Activated CD4-positive, alpha-beta T cell treated with anti-CD3 and anti-CD28 coated beads for 36 hours (primary cell): ENCODE measurements around the gene INSRR. TPM values are rescaled to one million over a fixed set of nuclear protein-coding genes. Genes with fewer than 3 reads are reported as not detected.

ENCODE experiments used
- ATAC-seq: fragments of 200-7000 bp; cut with Tn5 transposase; one replicate; pipeline ENCODE4 v1.10.0; 2021; ENCODE audit warnings: mild to moderate bottlenecking, moderate library complexity
- CTCF ChIA-PET: fragments of 350-600 bp; sonication (Branson Sonifier 250); formaldehyde crosslinking; loops from one replicate; lab custom pipeline; 2021; ENCODE audit warnings: antibody characterized with exemption; lab: Charles Lee
- POLR2A ChIA-PET: fragments of 350-600 bp; sonication (Branson Sonifier 250); formaldehyde crosslinking; loops from one replicate; lab custom pipeline; 2021; ENCODE audit warnings: antibody characterized with exemption, inconsistent platforms; lab: Charles Lee
- DNase-seq: peaks from one replicate; pipeline ENCODE4 v3.0.0-alpha.2; 2020
- H3K27ac Mint-ChIP-seq: one replicate; pipeline ENCODE4 v1.8.0; 2021; ENCODE audit warnings: mixed read lengths
- H3K27me3 Mint-ChIP-seq: one replicate; pipeline ENCODE4 v1.8.0; 2021; ENCODE audit warnings: mixed read lengths
- H3K36me3 Mint-ChIP-seq: one replicate; pipeline ENCODE4 v1.8.0; 2021; ENCODE audit warnings: low read depth, mixed read lengths
- H3K4me1 Mint-ChIP-seq: one replicate; pipeline ENCODE4 v1.8.0; 2021; ENCODE audit warnings: mixed read lengths
- H3K4me3 Mint-ChIP-seq: one replicate; pipeline ENCODE4 v1.8.0; 2021; ENCODE audit warnings: mild to moderate bottlenecking, moderate library complexity, mixed read lengths
- H3K9me3 Mint-ChIP-seq: one replicate; pipeline ENCODE4 v1.8.0; 2021; ENCODE audit warnings: low read depth, mixed read lengths
- intact Hi-C, 2 experiments: fragments of 100-400 bp; cut with DNase I in 1 of 2; cut with micrococcal nuclease in 1 of 2; formaldehyde crosslinking; loops; one replicate each; pipeline versions ENCODE4 v1.14.2 to v1.15.1; 2022 to 2024; cut with DNase I, micrococcal nuclease
- total RNA-seq, 2 experiments: library from RNA; stranded (reverse); gene quantifications; one replicate each; pipeline ENCODE4 v1.2.3, GENCODE V29; 2021

Gene INSRR
- total RNA-seq, 2 experiments from 2014 or later = 0.14 to 0.18 TPM

DNA sequence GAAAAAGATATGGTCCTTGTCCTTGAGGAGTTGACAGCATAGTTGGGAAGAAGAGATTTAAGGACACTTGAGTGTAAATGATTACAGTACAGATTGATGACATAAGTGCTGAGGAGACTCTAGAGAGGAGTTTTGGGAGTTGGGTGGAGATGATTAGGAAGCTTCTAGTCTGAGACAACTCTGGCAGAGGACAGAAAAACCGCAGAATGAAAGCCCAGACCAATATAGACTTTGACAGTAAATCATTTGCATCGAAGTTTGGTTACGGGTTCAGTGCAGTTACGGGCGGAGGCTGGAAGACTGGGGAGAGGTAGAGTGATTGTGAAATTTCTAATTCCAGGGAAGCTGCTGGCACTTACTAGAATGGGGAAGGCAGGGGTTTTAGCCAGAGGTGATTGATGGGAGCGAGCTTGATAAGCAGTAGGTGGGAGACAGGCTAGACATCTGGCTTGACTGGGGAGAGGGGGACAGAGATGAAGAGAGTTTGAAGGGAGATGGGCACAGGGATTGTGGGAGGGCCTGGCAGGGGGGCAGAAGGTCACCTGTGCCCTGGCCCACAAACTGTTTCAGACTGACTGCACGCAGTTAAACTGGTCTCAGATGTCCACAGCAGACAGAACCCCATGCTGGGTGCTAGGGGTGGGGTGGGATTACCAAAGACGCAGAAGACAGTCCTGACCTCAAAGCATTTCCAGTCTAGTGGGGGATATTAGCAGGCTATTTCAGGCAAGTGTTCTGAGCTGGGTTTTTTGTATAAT is 62.4 kb downstream of the INSRR start:
- intact Hi-C loops = loop anchor here (1.0 to 2.0 kb wide), 4 partner anchors 42 to 130 kb away; partner anchors contain the start of gene NTRK1 (in 2 of the 2)
- no peaks in the 10 kb centered on the region for H3K9me3 Mint-ChIP-seq
- H3K27me3 Mint-ChIP-seq = no peaks in the 10 kb centered on the region
- no peak for ATAC-seq
- CTCF ChIA-PET = interaction anchor here (0.7 to 8.2 kb wide), 18 partner anchors 10 to 136 kb away, joined by 3 to 109 read pairs (median 4); partner anchors contain the start of genes NTRK1 and PEAR1
- no peak overlapping the region for H3K4me3 Mint-ChIP-seq
- DNase-seq = no peak
- POLR2A ChIA-PET = no interaction called here
- H3K36me3 Mint-ChIP-seq = peaks cover 72% of the 10 kb centered on the region
- H3K27ac Mint-ChIP-seq = no peak overlapping the region
- peaks cover 5% of the 10 kb centered on the region for H3K4me1 Mint-ChIP-seq

DNA sequence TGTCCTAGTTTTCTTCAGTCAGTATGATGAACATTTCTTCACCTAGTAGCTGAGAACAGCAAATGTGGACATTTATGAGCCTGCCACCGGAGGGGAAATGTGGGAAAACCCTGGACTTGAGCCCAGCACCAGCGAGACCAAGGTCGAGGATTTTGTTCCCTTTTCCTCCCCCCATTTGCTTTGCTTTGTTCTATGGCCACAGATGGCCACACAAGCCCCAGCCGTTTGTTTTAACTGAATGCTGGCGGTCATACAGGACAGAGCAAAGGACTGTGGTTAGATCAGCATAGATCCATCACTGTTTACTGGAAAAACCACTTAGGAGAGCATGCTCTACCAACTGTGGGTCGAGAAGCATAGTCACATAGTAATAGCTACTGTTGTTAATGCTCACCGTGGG is 63.1 kb downstream of the INSRR start:
- H3K4me1 Mint-ChIP-seq = no peaks in the 10 kb centered on the region
- no peak overlapping the region for H3K4me3 Mint-ChIP-seq
- ChIA-PET CTCF (interaction anchor here (0.9 to 8.2 kb wide), 14 partner anchors 9 to 135 kb away, joined by 3 to 109 read pairs (median 4); partner anchors contain the start of genes NTRK1 and PEAR1), POLR2A (interaction anchor here (0.6 kb wide), 1 partner anchor 21 kb away, joined by 4 read pairs; no protein-coding TSS in a partner anchor)
- H3K27ac Mint-ChIP-seq = no peak overlapping the region
- DNase-seq (no peak), ATAC-seq (no peak)
- peaks cover 69% of the 10 kb centered on the region for H3K36me3 Mint-ChIP-seq
- no peaks in the 10 kb centered on the region for H3K27me3 Mint-ChIP-seq
- H3K9me3 Mint-ChIP-seq = no peaks in the 10 kb centered on the region
- intact Hi-C loops = loop anchor here in 1 of 2 experiments (2.0 kb wide), 2 partner anchors 43 to 131 kb away; no protein-coding TSS in a partner anchor

DNA sequence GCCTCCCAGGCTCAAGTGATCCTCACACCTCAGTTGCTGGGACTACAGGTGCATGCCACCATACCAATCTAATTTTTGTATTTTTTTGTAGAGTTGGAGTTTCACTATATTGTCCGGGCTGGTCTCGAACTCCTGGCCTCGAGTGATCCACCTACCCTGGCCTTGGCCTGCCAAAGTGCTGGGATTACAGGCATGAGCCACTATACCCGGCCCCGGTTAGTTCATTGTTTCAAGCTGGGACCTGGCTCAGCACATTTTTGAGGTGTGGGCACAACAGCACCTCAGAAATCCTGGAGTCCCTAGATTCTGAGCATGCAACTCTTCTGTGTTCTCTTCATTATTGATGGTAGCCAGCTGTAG is 63.6 kb downstream of the INSRR start:
- ChIA-PET POLR2A (interaction anchor here (0.5 to 0.6 kb wide), 2 partner anchors 10 to 20 kb away, joined by 3 to 4 read pairs; no protein-coding TSS in a partner anchor), CTCF (interaction anchor here (0.9 to 8.2 kb wide), 12 partner anchors 9 to 135 kb away, joined by 3 to 109 read pairs (median 9); partner anchors contain the start of genes NTRK1 and PEAR1)
- DNase-seq = no peak
- Mint-ChIP-seq H3K4me1 (no peaks in the 10 kb centered on the region), H3K9me3 (no peaks in the 10 kb centered on the region), H3K36me3 (peaks cover 64% of the 10 kb centered on the region), H3K27me3 (no peaks in the 10 kb centered on the region), H3K4me3 (no peak overlapping the region), H3K27ac (no peak overlapping the region)
- ATAC-seq = no peak
- intact Hi-C loops = no loop called here

DNA sequence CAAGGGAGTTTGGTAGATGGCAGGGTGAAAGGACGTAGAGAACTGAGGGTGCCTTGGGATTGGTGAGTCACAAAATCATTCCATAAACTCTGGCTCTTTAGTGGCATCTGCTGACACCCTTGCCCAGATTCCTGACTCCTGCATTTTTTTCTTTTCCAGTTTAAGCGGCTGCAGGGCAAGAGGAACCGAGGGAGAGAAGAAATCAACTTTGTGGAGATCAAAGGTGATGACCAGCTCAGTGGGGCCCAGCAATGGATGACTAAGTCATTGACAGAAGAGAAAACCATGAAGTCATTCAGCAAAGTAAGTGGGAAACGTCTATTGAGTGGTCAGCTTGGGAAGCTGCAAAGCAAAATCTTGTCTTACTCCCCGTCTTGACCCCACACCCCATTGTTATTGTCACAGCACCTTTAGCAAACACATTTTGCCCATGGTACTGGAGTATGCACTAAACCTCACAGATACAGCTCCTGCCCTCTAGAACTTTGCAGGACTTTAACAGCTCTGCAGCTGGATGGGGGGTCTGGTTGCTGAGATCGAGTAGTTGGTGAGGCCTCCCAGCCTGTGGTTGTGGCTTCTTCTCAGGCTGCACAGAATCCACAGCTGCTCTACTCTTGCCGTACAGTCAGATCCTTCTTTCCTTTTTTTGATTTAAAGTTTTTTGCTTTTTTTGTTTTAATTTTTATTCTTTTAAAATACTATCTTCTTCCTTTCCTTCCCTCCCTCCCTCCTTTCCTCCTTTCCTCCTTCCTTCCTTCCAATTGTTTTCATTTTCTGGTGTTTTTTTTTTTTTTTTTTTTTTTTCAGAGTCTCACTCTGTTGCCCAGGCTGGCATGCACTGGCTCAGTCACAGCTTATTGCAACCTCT is 64.2 kb downstream of the INSRR start:
- ATAC-seq (no peak), DNase-seq (no peak)
- Mint-ChIP-seq H3K36me3 (peaks cover 64% of the 10 kb centered on the region), H3K4me3 (no peak overlapping the region), H3K27ac (no peak overlapping the region), H3K9me3 (no peaks in the 10 kb centered on the region), H3K27me3 (no peaks in the 10 kb centered on the region), H3K4me1 (no peaks in the 10 kb centered on the region)
- ChIA-PET POLR2A (interaction anchor here (0.5 to 0.6 kb wide), 2 partner anchors 11 to 20 kb away, joined by 3 to 4 read pairs; no protein-coding TSS in a partner anchor), CTCF (interaction anchor here (0.9 to 7.9 kb wide), 9 partner anchors 8 to 133 kb away, joined by 3 to 61 read pairs (median 5); partner anchors contain the start of genes NTRK1 and PEAR1)
- intact Hi-C loops = no loop called here

Other genes with a start within 250 kb of the INSRR start
- under 1 TPM in 1 of 2 experiments, not detected in 1; 0.34 TPM for gene HAPLN2, start 239.7 kb downstream of the INSRR start, total RNA-seq
- not detected for gene BCAN, start 217.0 kb downstream of the INSRR start, total RNA-seq
- under 1 TPM in 1 of 2 experiments, not detected in 1; 0.02 TPM for gene NES, start 181.7 kb downstream of the INSRR start, total RNA-seq
- gene CRABP2, start 153.5 kb downstream of the INSRR start, total RNA-seq = under 1 TPM; 0.88 to 0.98 TPM
- gene METTL25B, start 130.6 kb downstream of the INSRR start, total RNA-seq = 10 to 100 TPM; 31.0 to 40.5 TPM
- gene ISG20L2, start 130.4 kb downstream of the INSRR start, total RNA-seq = 10 to 100 TPM; 48.4 to 65.2 TPM
- gene MRPL24, start 118.0 kb downstream of the INSRR start, total RNA-seq = 10 to 100 TPM; 81.9 to 89.7 TPM
- 100 to 1,000 TPM; 312 to 358 TPM for gene HDGF, start 107.4 kb downstream of the INSRR start, total RNA-seq
- gene PRCC, start 91.6 kb downstream of the INSRR start, total RNA-seq = 100 to 1,000 TPM in 1 of 2 experiments, 10 to 100 TPM in 1; 80.4 to 110 TPM
- gene SH2D2A, start 42.3 kb downstream of the INSRR start, total RNA-seq = 100 to 1,000 TPM; 189 to 211 TPM
- gene NTRK1, start 1.7 kb upstream of the INSRR start, total RNA-seq = 1 to 10 TPM; 4.4 to 6.1 TPM
- gene PEAR1, start 34.6 kb upstream of the INSRR start, total RNA-seq = not detected
- gene LRRC71, start 61.5 kb upstream of the INSRR start, total RNA-seq = not detected
- gene ARHGEF11, start 186.6 kb upstream of the INSRR start, total RNA-seq = 1 to 10 TPM; 3.5 to 4.8 TPM
- gene ETV3L, start 240.7 kb upstream of the INSRR start, total RNA-seq = not detected